AG04450 (cell line): ENCODE data around the gene VSX2. TPM values are rescaled to one million over a fixed set of nuclear protein-coding genes. Genes with fewer than 3 reads are reported as not detected.
"Not testable (repeated sequence)": the region's sequence is repeated elsewhere in the genome, so short reads cannot be mapped to it uniquely, and the experiment has no call there.

Source experiments
- CTCF ChIA-PET: fragments of 300-600, 350-600 bp; formaldehyde crosslinking; extraction: SDS; loops from one replicate; lab custom pipeline; 2022; ENCODE audit warnings: antibody characterized with exemption, inconsistent platforms; lab: Charles Lee
- POLR2A ChIA-PET: fragments of 350-600 bp; formaldehyde crosslinking; extraction: SDS; loops from one replicate; lab custom pipeline; 2021; ENCODE audit warnings: antibody characterized with exemption, inconsistent platforms; lab: Yijun Ruan, JAX
- DNase-seq: peaks from one replicate; pipeline ENCODE4 v3.0.0-alpha.2; 2011; ENCODE audit warnings: low read depth, low spot score
- H3K27ac ChIP-seq: one replicate; pipeline ENCODE4 v1.5.1; 2012; ENCODE audit warnings: low read depth, low read length, control low read depth
- H3K27me3 ChIP-seq: one replicate; pipeline ENCODE4 v1.6.0; 2012; ENCODE audit warnings: low read length; ENCODE audit not compliant: control insufficient read depth, insufficient read depth
- H3K4me3 ChIP-seq: 2 replicates; pipeline ENCODE4 v1.5.1; 2011; ENCODE audit warnings: mild to moderate bottlenecking, low read depth, low read length, control low read depth
- H3K9me3 ChIP-seq: 2 replicates; pipeline ENCODE4 v1.5.1; 2012; ENCODE audit warnings: low read length; ENCODE audit not compliant: control insufficient read depth, insufficient read depth
- CTCF ChIP-seq: IDR thresholded peaks from 2 replicates; pipeline ENCODE4 v1.5.1; 2011; ENCODE audit warnings: low read depth, low read length, control low read depth, inconsistent platforms
- polyA plus RNA-seq: library from polyadenylated mRNA; depleted of rRNA; stranded (reverse); fragments of >200 nt; gene quantifications from 2 replicates; pipeline ENCODE4 v1.2.3, GENCODE V29; 2011

The VSX2 gene
- polyA plus RNA-seq, 1 experiment: not detected

GRCh38 chr14:74265301-74265965 lies 26.2 kb downstream of the VSX2 start:
- Histone ChIP-seq H3K27me3 (peaks cover 21% of the 10 kb centered on the region), H3K27ac (no peak overlapping the region), H3K9me3 (no peaks in the 10 kb centered on the region; the same call in 1 of the 2 replicates), H3K4me3 (no peak overlapping the region)
- TF ChIP-seq CTCF: no peak
- ChIA-PET POLR2A (no interaction called here), CTCF (interaction anchor here (2.4 kb wide), 1 partner anchor 8 kb away, joined by 24 read pairs; no protein-coding TSS in a partner anchor)
- DNase-seq: no peak

- ChIA-PET CTCF (interaction anchor here (1.0 to 2.4 kb wide), 2 partner anchors 10 to 15 kb away, joined by 4 to 24 read pairs; no protein-coding TSS in a partner anchor), POLR2A (interaction anchor here (0.5 kb wide), 1 partner anchor 118 kb away, joined by 3 read pairs; no protein-coding TSS in a partner anchor)
- H3K9me3 ChIP-seq: no peaks in the 10 kb centered on the region
- no peak overlapping the region for H3K27ac ChIP-seq
- no peak for DNase-seq
- H3K4me3 ChIP-seq: no peak overlapping the region
- no peak for TF ChIP-seq CTCF
- peaks cover 11% of the 10 kb centered on the region for H3K27me3 ChIP-seq
These were observed 28.3 kb downstream of the VSX2 start for GRCh38 chr14:74267588-74267987.

GRCh38 chr14:74270382-74271177 lies 31.3 kb downstream of the VSX2 start:
- not testable (repeated sequence) for H3K27ac ChIP-seq, H3K9me3 ChIP-seq, H3K4me3 ChIP-seq, H3K27me3 ChIP-seq
- CTCF ChIA-PET: interaction anchor here (0.6 to 3.8 kb wide), 6 partner anchors 9 to 1304 kb away, joined by 3 to 34 read pairs (median 4); no protein-coding TSS in a partner anchor
- POLR2A ChIA-PET: interaction anchor here (1.6 kb wide), 1 partner anchor 28 kb away, joined by 4 read pairs; no protein-coding TSS in a partner anchor
- DNase-seq: peak; percentile 10

GRCh38 chr14:74271365-74271764 lies 32.1 kb downstream of the VSX2 start:
- Histone ChIP-seq H3K27me3 (no peaks in the 10 kb centered on the region), H3K27ac (no peak overlapping the region), H3K4me3 (no peak overlapping the region), H3K9me3 (no peaks in the 10 kb centered on the region)
- ChIA-PET CTCF (interaction anchor here (0.7 to 3.8 kb wide), 2 partner anchors 10 to 13 kb away, joined by 3 to 34 read pairs; no protein-coding TSS in a partner anchor), POLR2A (interaction anchor here (1.6 kb wide), 1 partner anchor 28 kb away, joined by 4 read pairs; no protein-coding TSS in a partner anchor)
- DNase-seq: no peak
- no peak for TF ChIP-seq CTCF

- CTCF ChIA-PET: interaction anchor here (1.0 kb wide), 1 partner anchor 17 kb away, joined by 3 read pairs; no protein-coding TSS in a partner anchor
- Histone ChIP-seq H3K4me3 (no peak overlapping the region), H3K27me3 (no peaks in the 10 kb centered on the region), H3K9me3 (peaks cover 8% of the 10 kb centered on the region; the same call in 1 of the 2 replicates), H3K27ac (no peak overlapping the region)
- no peak for TF ChIP-seq CTCF
- DNase-seq: peak; percentile 37
- POLR2A ChIA-PET: no interaction called here
These were observed 36.1 kb downstream of the VSX2 start for GRCh38 chr14:74275241-74275841.
